Upper lobe of right lung (tissue), 1 donor: ENCODE results near the gene KCTD5. TPM values are rescaled to one million over a fixed set of nuclear protein-coding genes. Genes with fewer than 3 reads are reported as not detected.
"Not testable (repeated sequence)": the region's sequence is repeated elsewhere in the genome, so short reads cannot be mapped to it uniquely, and the experiment has no call there.

Experiments used
- ATAC-seq: fragments of 200-7000 bp; cut with Tn5 transposase; one replicate; pipeline ENCODE4 v1.9.1; 2020; ENCODE audit warnings: mild to moderate bottlenecking, moderate library complexity
- DNase-seq: peaks from one replicate; pipeline ENCODE4 v3.0.0-alpha.2; 2020
- H3K27ac ChIP-seq: fragments of 200-600 bp; one replicate; pipeline ENCODE4 v1.8.0; 2022
- H3K27me3 ChIP-seq: fragments of 200-600 bp; one replicate; pipeline ENCODE4 v1.8.0; 2022; ENCODE audit warnings: mild to moderate bottlenecking
- H3K36me3 ChIP-seq: fragments of 200-600 bp; one replicate; pipeline ENCODE4 v1.8.0; 2022
- H3K4me1 ChIP-seq: fragments of 200-600 bp; one replicate; pipeline ENCODE4 v1.8.0; 2022
- H3K4me3 ChIP-seq: fragments of 200-600 bp; one replicate; pipeline ENCODE4 v1.8.0; 2022; ENCODE audit warnings: mild to moderate bottlenecking
- H3K9me3 ChIP-seq: fragments of 200-600 bp; one replicate; pipeline ENCODE4 v1.8.0; 2022
- intact Hi-C: fragments of 100-400 bp; cut with DNase I; formaldehyde crosslinking; loops from one replicate; pipeline ENCODE4 v1.11.0; 2022
- total RNA-seq: library from RNA; stranded (reverse); fragmentation: NEBNext Ultra II Directional; extraction: Animal tissue kit (Norgen Biotek cat#: 25700); gene quantifications from one replicate; pipeline ENCODE4 v1.2.1, GENCODE V29; 2021
- TF ChIP-seq, protein P1 (sequence below): fragments of 200-600 bp; IDR thresholded peaks from one replicate; pipeline ENCODE4 v1.8.0; 2022; ENCODE audit warnings: antibody characterized with exemption
- donor health status: DM: no; HTN: yes; CAD: no; lungs with severe emphysema.

KCTD5 gene
- total RNA-seq, 1 donor from 2014 or later = 23.8 TPM

DNA sequence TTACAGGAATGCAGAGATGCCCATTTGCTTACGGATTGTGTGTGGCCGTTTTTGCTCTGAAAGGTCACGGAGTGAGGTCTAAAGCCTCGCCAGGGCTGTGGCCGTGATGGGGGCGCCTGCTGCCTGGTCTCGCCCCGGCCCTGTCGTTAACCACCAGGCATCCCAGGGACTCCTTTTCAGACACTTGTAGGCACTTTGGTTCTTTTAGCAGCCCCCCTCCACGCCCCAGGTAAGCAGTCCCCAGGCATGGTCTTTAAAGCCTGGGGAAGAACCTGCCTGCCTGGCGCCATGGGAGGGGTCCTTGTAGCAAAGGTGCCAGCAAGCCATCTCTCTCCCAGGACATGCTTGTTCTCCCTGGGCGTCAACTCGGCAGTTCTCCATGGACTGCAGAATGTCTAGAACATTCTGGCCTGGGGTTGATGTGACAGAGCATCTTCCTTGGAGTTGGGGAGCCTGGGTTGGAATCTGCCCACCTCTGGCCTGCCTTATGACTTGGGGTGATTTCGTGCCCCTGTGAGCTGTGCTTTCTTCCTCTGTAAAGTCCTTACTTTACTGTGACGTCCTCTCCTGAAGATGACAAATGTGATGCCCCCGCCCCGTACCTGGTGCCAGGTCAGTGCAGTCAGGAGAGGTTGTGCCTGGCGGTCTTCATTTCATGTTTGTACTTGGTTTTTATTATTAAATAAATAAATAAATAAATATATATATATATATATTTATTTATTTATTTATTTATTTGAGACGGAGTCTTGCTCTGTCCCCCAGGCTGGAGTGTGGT lies 5.4 kb downstream of the KCTD5 start:
- ATAC-seq (no peak), DNase-seq (peak; percentile 53)
- Histone ChIP-seq H3K36me3 (peaks cover 11% of the 10 kb centered on the region), H3K9me3 (no peaks in the 10 kb centered on the region), H3K4me3 (no peak overlapping the region), H3K27ac (no peak overlapping the region), H3K4me1 (peaks cover 27% of the 10 kb centered on the region), H3K27me3 (no peaks in the 10 kb centered on the region)
- intact Hi-C loops = no loop called here
- TF ChIP-seq, protein P1, sequence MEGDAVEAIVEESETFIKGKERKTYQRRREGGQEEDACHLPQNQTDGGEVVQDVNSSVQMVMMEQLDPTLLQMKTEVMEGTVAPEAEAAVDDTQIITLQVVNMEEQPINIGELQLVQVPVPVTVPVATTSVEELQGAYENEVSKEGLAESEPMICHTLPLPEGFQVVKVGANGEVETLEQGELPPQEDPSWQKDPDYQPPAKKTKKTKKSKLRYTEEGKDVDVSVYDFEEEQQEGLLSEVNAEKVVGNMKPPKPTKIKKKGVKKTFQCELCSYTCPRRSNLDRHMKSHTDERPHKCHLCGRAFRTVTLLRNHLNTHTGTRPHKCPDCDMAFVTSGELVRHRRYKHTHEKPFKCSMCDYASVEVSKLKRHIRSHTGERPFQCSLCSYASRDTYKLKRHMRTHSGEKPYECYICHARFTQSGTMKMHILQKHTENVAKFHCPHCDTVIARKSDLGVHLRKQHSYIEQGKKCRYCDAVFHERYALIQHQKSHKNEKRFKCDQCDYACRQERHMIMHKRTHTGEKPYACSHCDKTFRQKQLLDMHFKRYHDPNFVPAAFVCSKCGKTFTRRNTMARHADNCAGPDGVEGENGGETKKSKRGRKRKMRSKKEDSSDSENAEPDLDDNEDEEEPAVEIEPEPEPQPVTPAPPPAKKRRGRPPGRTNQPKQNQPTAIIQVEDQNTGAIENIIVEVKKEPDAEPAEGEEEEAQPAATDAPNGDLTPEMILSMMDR = no peak

DNA sequence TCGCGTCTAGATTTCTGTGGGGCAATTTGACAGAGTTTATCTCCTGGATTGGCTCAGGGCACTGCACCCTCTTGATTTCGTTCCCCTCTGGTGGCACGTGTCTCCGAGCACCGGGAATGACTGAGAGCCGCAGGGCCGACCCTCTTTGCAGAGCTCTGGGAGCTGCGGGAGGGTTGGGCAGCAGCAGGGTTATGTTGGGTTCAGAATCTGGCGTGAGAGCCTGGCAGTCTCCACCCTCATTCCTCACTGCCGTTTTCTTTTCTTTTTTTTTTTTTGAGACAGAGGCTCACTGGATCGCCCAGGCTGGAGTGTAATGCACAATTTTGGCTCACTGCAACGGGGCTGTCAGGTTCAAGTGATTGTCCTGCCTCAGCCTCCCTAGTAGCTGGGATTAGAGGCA lies 7.1 kb downstream of the KCTD5 start:
- H3K9me3 ChIP-seq, H3K4me3 ChIP-seq, intact Hi-C loops, DNase-seq, ATAC-seq, H3K27ac ChIP-seq, H3K27me3 ChIP-seq: not testable (repeated sequence)
- Histone ChIP-seq H3K4me1 (peaks cover 32% of the 10 kb centered on the region), H3K36me3 (peaks cover 11% of the 10 kb centered on the region)

DNA sequence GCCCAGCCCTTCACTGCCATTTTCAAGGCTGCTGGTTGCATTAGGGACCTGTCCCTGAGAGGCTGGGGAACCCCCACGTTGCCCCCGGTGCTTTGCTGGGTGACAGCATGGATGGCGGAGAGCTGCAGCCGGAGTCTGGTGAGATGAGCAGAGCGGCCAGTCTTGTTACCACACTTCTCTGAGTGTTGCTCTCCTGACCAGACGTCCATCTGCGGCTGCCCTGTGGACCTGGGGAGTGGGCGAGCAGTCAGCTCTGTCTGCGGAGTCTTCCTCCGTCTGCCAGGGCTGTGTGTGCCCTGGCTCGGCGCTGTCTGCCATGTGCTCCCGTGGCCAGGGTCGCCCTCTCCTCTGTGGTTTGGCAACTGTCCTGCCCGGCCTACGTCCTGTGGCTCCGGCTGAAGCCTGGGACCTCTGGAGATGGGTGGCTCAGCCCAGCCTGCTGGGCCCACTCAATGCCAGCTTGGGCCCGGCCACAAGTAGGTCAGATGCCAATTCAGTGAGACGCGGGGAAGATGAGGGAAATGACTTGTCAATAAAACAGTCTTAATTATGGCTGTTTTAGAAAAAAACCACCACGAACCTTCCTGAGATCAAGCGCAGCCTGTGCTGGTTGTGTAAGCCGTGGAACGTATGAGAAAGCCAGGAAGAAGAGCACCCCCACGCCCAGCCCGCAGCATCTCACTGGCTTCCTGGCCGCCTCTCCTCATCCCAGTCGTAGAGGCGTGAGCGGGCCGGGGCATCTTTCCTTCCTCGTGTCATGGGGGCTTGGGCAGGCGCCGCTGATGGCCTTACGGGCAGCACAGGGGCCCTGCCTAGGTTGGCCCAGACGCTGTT lies 7.9 kb downstream of the KCTD5 start:
- peaks cover 11% of the 10 kb centered on the region for H3K36me3 ChIP-seq
- TF ChIP-seq, protein P1 = no peak
- ATAC-seq = peak; percentile 76
- intact Hi-C loops = no loop called here
- no peak overlapping the region for H3K27ac ChIP-seq
- peaks cover 32% of the 10 kb centered on the region for H3K4me1 ChIP-seq
- H3K27me3 ChIP-seq = no peaks in the 10 kb centered on the region
- H3K4me3 ChIP-seq = no peak overlapping the region
- peak; percentile 87 for DNase-seq
- H3K9me3 ChIP-seq = no peaks in the 10 kb centered on the region

DNA sequence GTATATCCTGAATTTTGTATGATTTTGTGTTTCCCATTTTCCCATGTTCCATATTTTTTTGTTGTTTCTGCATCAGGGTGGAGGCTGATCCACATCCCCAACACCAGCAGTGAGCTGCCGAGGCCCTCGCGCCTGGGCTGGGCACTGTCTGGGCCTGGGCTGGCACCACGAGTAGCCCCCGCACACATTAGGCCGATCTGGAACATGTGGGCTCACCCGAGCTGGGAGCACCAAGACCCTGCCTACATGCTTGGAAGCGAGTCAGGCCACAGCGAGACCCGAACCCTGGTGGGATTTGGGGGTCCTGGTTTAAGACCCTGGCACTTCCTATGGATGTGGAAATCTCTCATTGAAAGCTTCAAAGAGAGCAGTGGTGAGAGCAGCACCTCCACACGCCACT lies 8.5 kb downstream of the KCTD5 start:
- H3K4me3 ChIP-seq = no peak overlapping the region
- ATAC-seq = no peak
- H3K36me3 ChIP-seq = peaks cover 11% of the 10 kb centered on the region
- no peaks in the 10 kb centered on the region for H3K27me3 ChIP-seq
- DNase-seq = no peak
- no peaks in the 10 kb centered on the region for H3K9me3 ChIP-seq
- H3K4me1 ChIP-seq = peaks cover 32% of the 10 kb centered on the region
- intact Hi-C loops = no loop called here
- no peak overlapping the region for H3K27ac ChIP-seq
- TF ChIP-seq, protein P1 = no peak

DNA sequence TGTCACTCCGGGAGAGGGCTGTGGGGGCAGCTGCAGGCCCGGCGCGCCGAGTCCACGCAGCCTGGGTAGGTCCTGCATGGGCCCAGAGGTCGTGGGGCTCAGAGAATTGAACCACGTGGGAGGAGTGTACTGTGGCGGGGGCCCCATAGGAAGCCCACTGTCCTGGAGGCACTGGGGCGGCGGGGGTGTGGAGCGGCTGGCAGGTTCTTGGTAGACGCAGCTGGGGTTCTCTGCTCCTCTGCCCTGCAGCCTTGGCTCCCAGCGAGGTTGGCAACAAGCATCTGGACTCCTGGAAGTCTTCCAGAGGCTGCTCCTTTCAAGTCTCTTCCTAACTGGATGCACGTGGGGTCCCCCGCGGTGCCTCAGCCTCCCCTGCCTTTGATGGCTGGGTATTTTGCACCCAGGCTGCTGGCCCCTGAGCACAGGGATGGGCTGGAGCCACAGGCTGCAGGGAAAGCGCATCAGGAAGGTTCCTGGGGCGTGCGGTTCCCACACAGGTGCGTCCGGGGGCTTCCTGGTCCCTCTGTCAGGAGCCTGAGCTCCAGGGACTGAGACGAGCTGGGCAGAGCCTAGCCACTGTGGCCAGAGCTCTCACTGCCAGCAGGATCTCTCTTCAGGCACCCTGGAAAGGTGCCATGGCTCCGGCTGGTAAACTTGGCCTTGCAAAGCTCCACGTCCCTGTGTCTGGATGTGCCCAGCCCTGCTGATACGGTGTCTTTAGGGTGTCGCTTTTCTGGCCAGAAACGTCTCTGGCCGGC lies 9.3 kb downstream of the KCTD5 start:
- Histone ChIP-seq H3K36me3 (peaks cover 11% of the 10 kb centered on the region), H3K4me3 (no peak overlapping the region), H3K27ac (no peak overlapping the region), H3K4me1 (peaks cover 32% of the 10 kb centered on the region), H3K9me3 (no peaks in the 10 kb centered on the region), H3K27me3 (no peaks in the 10 kb centered on the region)
- TF ChIP-seq, protein P1 = no peak
- ATAC-seq = no peak
- intact Hi-C loops = no loop called here
- DNase-seq = no peak
